Right cardiac atrium (tissue), 5 donors: ENCODE results near the gene EWSR1. TPM values are rescaled to one million over a fixed set of nuclear protein-coding genes. Genes with fewer than 3 reads are reported as not detected.

Source experiments
- ATAC-seq, 2 donors: fragments of 200-7000 bp; cut with Tn5 transposase; one replicate each; pipeline versions ENCODE4 v1.8.0 to v1.9.1; 2020; ENCODE audit warnings: moderate library complexity in 2 of 2, mild to moderate bottlenecking in 1 of 2
- DNase-seq, 3 donors: peaks; one replicate each; pipeline ENCODE4 v3.0.0-alpha.2; 2020
- H3K27ac ChIP-seq: one replicate; pipeline ENCODE4 v1.5.1; 2013; ENCODE audit warnings: mild to moderate bottlenecking, low read length, control low read depth, moderate library complexity
- H3K27me3 ChIP-seq: one replicate; pipeline ENCODE4 v1.6.1; 2013; ENCODE audit not compliant: control insufficient read depth, insufficient read depth
- H3K4me1 ChIP-seq: one replicate; pipeline ENCODE4 v1.6.1; 2013; ENCODE audit warnings: low read length; ENCODE audit not compliant: control insufficient read depth, insufficient read depth
- H3K4me3 ChIP-seq: one replicate; pipeline ENCODE4 v1.5.1; 2013; ENCODE audit warnings: low read length, control low read depth
- H3K9me3 ChIP-seq: one replicate; pipeline ENCODE4 v1.6.1; 2013; ENCODE audit warnings: low read length; ENCODE audit not compliant: control insufficient read depth
- WGBS: extraction: QIAGEN DNeasy Blood & Tissue Kit; methylation state at CpG from one replicate; pipeline ENCODE4 v1.1.7; 2013; 5-methylcytosine and 5-hydroxymethylcytosine counted together
- intact Hi-C, 4 donors: fragments of 100-400 bp; cut with DNase I; formaldehyde crosslinking; loops; one replicate each; pipeline versions ENCODE4 v1.11.0 to v1.14.0; 2022 to 2023
- polyA plus RNA-seq: library from polyadenylated mRNA; stranded (reverse); fragments of 200-250 nt; gene quantifications from one replicate; pipeline ENCODE4 v1.2.3, GENCODE V29; 2013
- total RNA-seq, 4 donors: library from RNA; stranded (reverse); fragmentation: NEBNext Ultra II Directional; extraction: Animal tissue kit (Norgen Biotek cat#: 25700); gene quantifications; one replicate each; pipeline ENCODE4 v1.2.1, GENCODE V29; 2021
- donor health status: healthy with polysubstance abuse.
- donor health status: DM: no; HTN: yes; CAD: no.
- donor health status: DM: no; HTN: no; CAD: no.
- donor health status: DM: no; HTN: yes; CAD: no; lungs with severe emphysema.
- donor health status: DM: yes; HTN: yes; CAD: no.

EWSR1 gene
- total and polyA plus RNA-seq, 5 donors = 119 to 162 (median 142) TPM

GRCh38 chr22:29299136-29299900, 31.2 kb downstream of the EWSR1 start:
- no peaks in the 10 kb centered on the region for H3K4me1 ChIP-seq
- intact Hi-C loops = no loop called here
- 86% methylated on average over 19 of the region's 19 CpGs for WGBS
- H3K27me3 ChIP-seq = no peaks in the 10 kb centered on the region
- no peak overlapping the region for H3K4me3 ChIP-seq
- H3K9me3 ChIP-seq = no peaks in the 10 kb centered on the region
- ATAC-seq = no peak
- DNase-seq = peak in 1 of 3 donors; percentile 43
- no peak overlapping the region for H3K27ac ChIP-seq

GRCh38 chr22:29300467-29300806, 32.4 kb downstream of the EWSR1 start:
- H3K27ac ChIP-seq = no peak overlapping the region
- intact Hi-C loops = no loop called here
- no peak overlapping the region for H3K4me3 ChIP-seq
- DNase-seq (no peak), ATAC-seq (no peak)
- no peaks in the 10 kb centered on the region for H3K9me3 ChIP-seq
- no peaks in the 10 kb centered on the region for H3K27me3 ChIP-seq
- no peaks in the 10 kb centered on the region for H3K4me1 ChIP-seq
- WGBS = 66% methylated on average over 4 of the region's 4 CpGs

- no peak overlapping the region for H3K27ac ChIP-seq
- intact Hi-C loops = no loop called here
- H3K4me3 ChIP-seq = no peak overlapping the region
- no peaks in the 10 kb centered on the region for H3K9me3 ChIP-seq
- H3K4me1 ChIP-seq = no peaks in the 10 kb centered on the region
- WGBS = 74% methylated on average over 10 of the region's 10 CpGs
- no peak for DNase-seq
- no peak for ATAC-seq
- no peaks in the 10 kb centered on the region for H3K27me3 ChIP-seq
These were observed 32.9 kb downstream of the EWSR1 start for GRCh38 chr22:29300807-29301601.

- H3K9me3 ChIP-seq = no peaks in the 10 kb centered on the region
- ATAC-seq = no peak
- H3K4me3 ChIP-seq = no peak overlapping the region
- no peaks in the 10 kb centered on the region for H3K4me1 ChIP-seq
- no peak for DNase-seq
- 89% methylated on average over 17 of the region's 17 CpGs for WGBS
- intact Hi-C loops = no loop called here
- H3K27ac ChIP-seq = no peak overlapping the region
- H3K27me3 ChIP-seq = no peaks in the 10 kb centered on the region
These were observed 33.8 kb downstream of the EWSR1 start for GRCh38 chr22:29301716-29302401.

- Histone ChIP-seq H3K27ac (no peak overlapping the region), H3K4me1 (no peaks in the 10 kb centered on the region), H3K27me3 (no peaks in the 10 kb centered on the region), H3K4me3 (no peak overlapping the region), H3K9me3 (no peaks in the 10 kb centered on the region)
- no peak for DNase-seq
- no peak for ATAC-seq
- WGBS = 54% methylated on average over 2 of the region's 2 CpGs
- intact Hi-C loops = no loop called here
These were observed 34.3 kb downstream of the EWSR1 start for GRCh38 chr22:29302402-29302680.

GRCh38 chr22:29302681-29303465, 34.8 kb downstream of the EWSR1 start:
- H3K4me1 ChIP-seq = no peaks in the 10 kb centered on the region
- no peaks in the 10 kb centered on the region for H3K27me3 ChIP-seq
- peak overlapping the region; percentile 25 for H3K27ac ChIP-seq
- no peak overlapping the region for H3K4me3 ChIP-seq
- DNase-seq = peak in 1 of 3 donors; percentile 72
- 47% methylated on average over 13 of the region's 13 CpGs for WGBS
- intact Hi-C loops = no loop called here
- no peak for ATAC-seq
- no peaks in the 10 kb centered on the region for H3K9me3 ChIP-seq

- Histone ChIP-seq H3K4me3 (no peak overlapping the region), H3K27ac (peak overlapping the region; percentile 19), H3K4me1 (peaks cover 19% of the 10 kb centered on the region), H3K9me3 (no peaks in the 10 kb centered on the region), H3K27me3 (no peaks in the 10 kb centered on the region)
- DNase-seq (no peak), ATAC-seq (no peak)
- intact Hi-C loops = loop anchor here in 2 of 4 donors (5.0 kb wide), 2 partner anchors 34 to 51 kb away; no protein-coding TSS in a partner anchor
- 53% methylated on average over 7 of the region's 7 CpGs for WGBS
These were observed 37.7 kb downstream of the EWSR1 start for GRCh38 chr22:29305836-29306174.

- H3K27me3 ChIP-seq = no peaks in the 10 kb centered on the region
- DNase-seq = peak; percentile 89 to 96 (median 95)
- WGBS = 0% methylated on average over 40 of the region's 40 CpGs
- intact Hi-C loops = loop anchor here in 2 of 4 donors (5.0 kb wide), 2 partner anchors 34 to 51 kb away; no protein-coding TSS in a partner anchor
- H3K9me3 ChIP-seq = no peaks in the 10 kb centered on the region
- peaks cover 19% of the 10 kb centered on the region for H3K4me1 ChIP-seq
- peak within 1 kb of the TSS; percentile 84 for H3K27ac ChIP-seq
- peak within 1 kb of the TSS; percentile 91 for H3K4me3 ChIP-seq
- ATAC-seq = peak; percentile 73 to 79
These were observed 38.2 kb downstream of the EWSR1 start, which contains the start of gene GAS2L1 for GRCh38 chr22:29306175-29306834. GAS2L1 (plus strand) TSS chr22:29306650; CDS start chr22:29308106, 1,456 bp downstream.

- 3% methylated on average over 83 of the region's 83 CpGs for WGBS
- Histone ChIP-seq H3K4me1 (peaks cover 19% of the 10 kb centered on the region), H3K4me3 (peak overlapping the region; percentile 91), H3K27ac (peak overlapping the region; percentile 84), H3K9me3 (no peaks in the 10 kb centered on the region), H3K27me3 (no peaks in the 10 kb centered on the region)
- intact Hi-C loops = loop anchor here in 2 of 4 donors (5.0 kb wide), 2 partner anchors 35 to 50 kb away; no protein-coding TSS in a partner anchor
- ATAC-seq = peak; percentile 67 to 73
- peak; percentile 87 to 96 (median 96) for DNase-seq
These were observed 38.9 kb downstream of the EWSR1 start for GRCh38 chr22:29306835-29307595.
